C1 segment of cervical spinal cord (tissue), 14 donors: ENCODE results near the gene CDYL.
"Not testable (repeated sequence)": the region's sequence is repeated elsewhere in the genome, so short reads cannot be mapped to it uniquely, and the experiment has no call there.

Source experiments
- DNase-seq, 14 donors: peaks; one replicate each; lab custom pipeline; 2025; lab: John Stamatoyannopoulos, UW

Gene CDYL

GRCh38 chr6:4844108-4844507, 67.9 kb downstream of the CDYL start:
- no peak for DNase-seq

GRCh38 chr6:4846387-4846786, 70.2 kb downstream of the CDYL start:
- no peak for DNase-seq

DNA sequence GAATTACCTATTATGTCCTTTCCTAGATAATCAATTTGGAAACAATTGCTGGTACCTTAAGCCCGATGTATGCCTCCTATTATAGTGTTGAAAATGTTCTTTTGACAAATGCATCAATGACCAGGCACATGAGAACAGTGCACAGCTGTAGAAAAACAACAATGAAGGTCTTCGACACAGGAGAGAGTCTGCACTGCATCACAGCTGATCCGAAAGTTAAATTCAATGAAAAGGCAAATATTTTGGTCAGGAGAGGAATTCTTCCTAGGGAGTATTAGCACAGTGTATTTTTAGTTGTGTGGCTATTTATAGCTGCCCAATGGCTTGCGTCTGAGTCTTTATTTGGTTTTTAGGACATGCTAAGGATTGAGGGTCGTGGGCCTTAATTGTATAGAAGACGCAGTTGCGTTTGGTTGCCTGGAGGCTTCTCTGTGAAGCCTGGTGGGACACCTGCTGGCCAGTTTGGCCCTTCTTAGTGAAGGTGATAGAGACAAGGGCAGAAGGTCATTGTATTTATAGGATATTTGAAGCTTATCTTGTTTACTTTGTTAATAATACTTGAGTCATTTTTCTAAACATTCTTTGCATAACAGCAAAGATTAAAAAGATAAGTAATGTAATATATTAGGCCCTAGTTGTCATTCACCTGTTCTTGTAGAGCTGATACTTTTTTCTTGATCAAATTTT, 72.3 kb downstream of the CDYL start:
- no peak for DNase-seq

DNA sequence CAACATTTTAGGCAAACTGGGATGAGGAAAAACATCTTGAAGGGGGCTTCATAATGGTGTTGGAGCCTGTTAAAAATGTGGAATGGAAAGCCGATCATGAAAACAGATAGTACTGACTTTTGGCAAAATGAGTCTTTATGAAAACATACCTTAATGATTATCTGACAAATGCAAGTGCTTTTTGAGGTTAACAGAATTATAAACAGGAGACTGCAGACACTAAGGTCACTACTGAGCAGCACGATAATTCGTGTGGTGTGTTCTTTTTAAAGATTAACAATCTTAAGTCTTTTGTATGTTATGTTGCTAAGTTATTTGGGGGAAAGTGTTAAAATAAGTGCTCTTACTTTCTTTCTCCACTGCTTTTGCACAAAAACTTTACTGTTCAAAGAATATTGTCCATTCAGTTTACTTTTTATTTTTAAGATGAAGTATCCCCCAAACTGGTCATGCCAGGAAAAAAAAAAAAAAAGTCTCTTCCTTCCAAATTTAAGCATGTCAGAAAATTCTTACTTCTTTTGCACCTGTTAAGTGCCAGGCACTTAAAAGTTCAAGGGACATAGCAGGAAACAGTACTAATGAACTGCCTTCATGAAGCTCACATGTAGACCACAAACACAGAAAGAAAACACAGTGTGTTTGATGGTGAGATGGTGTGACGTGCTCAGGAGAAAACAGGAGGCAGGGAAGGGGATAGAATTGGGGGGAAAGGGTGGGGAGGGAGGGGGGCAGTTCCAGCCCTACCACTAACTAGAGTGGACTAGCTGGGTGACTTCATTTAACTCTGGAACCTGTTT, 73.2 kb downstream of the CDYL start:
- DNase-seq, result no peak

GRCh38 chr6:4851035-4851434, 74.8 kb downstream of the CDYL start:
- no peak for DNase-seq

DNA sequence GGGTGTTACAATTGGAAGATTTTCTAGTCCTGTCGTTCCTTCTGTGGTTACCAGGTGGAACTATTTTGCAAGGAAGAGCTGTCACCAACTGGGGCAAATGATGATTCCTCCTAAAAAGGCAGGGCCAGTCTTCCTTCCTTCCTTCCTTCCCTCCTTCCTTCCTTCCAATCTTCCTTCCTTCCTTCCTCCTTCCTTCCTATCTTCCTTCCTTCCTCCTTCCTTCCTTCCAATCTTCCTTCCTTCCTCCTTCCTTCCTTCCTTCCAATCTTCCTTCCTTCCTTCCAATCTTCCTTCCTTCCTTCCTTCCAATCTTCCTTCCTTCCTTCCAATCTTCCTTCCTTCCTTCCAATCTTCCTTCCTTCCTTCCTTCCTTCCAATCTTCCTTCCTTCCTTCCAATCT, 76.0 kb downstream of the CDYL start:
- not testable (repeated sequence) for DNase-seq

DNA sequence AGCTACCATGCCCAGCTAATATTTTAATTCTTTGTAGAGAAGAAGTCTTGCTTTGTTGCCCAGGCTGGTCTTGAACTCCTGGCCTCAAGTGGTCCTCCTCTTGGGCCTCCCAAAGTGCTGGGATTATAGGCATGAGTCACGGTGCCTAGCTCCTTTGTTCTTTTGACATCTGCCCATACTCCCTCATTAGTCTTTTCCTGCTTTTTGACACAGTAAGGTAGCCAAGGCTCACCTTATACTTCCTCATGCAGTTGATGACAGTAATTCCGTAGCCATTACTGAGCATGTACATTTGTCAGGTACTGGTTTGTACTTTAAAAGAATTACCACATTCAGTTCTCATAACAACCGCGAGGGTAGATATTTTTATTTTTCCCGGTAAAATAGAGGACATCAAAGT, 76.7 kb downstream of the CDYL start:
- no peak for DNase-seq

DNA sequence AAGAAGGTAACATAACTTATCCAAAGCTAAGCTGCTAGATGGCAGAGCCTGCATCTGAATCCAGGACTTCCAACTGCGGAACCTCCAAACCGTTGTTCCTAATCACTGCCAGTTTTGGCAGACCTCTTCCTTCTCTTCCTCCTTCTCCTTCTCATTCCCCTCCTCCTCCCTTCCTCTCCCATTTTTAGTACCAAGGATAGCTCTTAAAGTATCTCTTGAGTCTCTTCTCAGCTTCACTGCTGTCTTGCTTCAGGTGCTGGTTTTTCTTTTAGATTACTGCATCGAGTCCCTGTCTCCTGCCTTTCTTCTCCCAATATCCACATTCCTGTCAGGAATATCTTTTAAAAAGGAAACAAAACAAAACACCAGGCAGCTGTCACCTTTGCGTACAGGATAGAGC, 77.1 kb downstream of the CDYL start:
- no peak for DNase-seq

GRCh38 chr6:4853782-4854511, 77.7 kb downstream of the CDYL start:
- DNase-seq, result no peak

DNA sequence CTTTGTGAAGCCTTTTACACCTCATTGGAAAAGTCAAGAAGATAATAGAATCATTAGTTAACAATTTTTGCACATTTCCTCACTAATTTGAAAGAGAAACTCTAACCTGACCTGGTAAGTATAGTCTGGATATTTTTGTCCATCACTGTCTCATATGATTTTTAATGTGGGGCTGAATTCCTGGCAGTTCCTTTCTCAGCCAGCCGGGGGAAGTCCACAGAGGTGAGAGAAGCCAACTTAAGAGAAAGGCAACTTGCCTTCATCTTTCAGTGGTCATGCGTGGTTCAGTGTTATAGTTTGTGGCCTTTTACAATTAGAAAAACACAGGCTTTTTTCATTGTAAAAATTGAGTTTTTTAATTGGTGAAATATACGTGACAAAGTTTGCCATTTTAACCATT, 80.6 kb downstream of the CDYL start:
- DNase-seq, result no peak

GRCh38 chr6:4858194-4859015, 82.2 kb downstream of the CDYL start:
- DNase-seq, result no peak

GRCh38 chr6:4860387-4860786, 84.2 kb downstream of the CDYL start:
- DNase-seq, result no peak

- DNase-seq, result no peak
These were observed 85.4 kb downstream of the CDYL start for GRCh38 chr6:4861564-4861963.

GRCh38 chr6:4864519-4864918, 88.3 kb downstream of the CDYL start:
- no peak for DNase-seq

DNA sequence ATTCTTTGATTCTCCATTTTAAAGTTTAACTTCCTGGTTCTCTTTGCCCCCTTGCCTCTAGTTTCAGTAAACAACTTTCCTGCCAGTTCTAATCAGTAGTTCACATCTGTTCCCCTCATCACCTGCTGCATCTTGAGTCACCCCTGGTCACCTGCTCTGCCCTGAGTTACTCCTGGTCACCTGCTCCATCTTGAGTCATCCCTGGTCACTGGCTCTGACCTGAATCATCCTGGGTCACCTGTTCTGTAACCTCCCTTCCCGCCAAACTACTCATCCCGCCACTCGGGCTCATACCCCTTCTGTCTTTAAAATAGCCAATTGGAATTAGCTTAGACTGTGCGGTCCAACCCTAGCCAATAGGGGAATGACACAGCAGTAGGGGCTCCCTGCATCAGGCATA, 88.8 kb downstream of the CDYL start:
- DNase-seq, result not testable (repeated sequence)

GRCh38 chr6:4870821-4871494, 94.8 kb downstream of the CDYL start:
- DNase-seq, result no peak

- DNase-seq, result no peak
These were observed 95.6 kb downstream of the CDYL start for GRCh38 chr6:4871825-4872224.

- no peak for DNase-seq
These were observed 96.6 kb downstream of the CDYL start for GRCh38 chr6:4872841-4873240.

- no peak for DNase-seq
These were observed 97.7 kb downstream of the CDYL start for GRCh38 chr6:4873928-4874327.

DNA sequence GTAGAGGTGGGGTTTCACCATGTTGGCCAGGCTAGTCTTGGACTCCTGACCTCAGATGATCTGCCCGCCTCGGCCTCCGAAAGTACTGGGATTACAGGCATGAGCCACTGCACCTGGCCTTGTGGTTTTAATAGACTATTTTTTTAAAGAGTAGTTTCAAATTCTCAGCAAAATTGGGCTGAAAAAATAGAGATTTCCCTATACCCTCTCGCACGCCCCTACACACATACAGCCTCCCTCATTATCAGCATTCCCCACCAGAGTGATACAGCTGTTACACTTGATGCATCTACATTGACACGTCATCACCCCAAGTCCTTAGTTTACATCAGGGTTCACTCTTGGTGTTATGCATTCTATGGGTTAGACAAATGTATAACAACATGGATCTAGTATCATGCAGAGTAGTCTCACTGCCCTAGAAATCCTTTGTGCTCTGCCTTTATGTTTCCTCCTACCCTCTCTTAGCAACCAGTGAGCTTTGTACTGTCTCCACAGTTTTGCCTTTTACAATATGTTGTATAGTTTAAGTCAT, 103.6 kb downstream of the CDYL start:
- DNase-seq, result no peak

- DNase-seq, result no peak
These were observed 104.2 kb downstream of the CDYL start for GRCh38 chr6:4880363-4880762.
